ENCODE measurements around the gene NSG2. TPM values are rescaled to one million over a fixed set of nuclear protein-coding genes. Genes with fewer than 3 reads are reported as not detected.

Gene NSG2
- total RNA-seq, 1 donor from 2014 or later = not detected

DNA sequence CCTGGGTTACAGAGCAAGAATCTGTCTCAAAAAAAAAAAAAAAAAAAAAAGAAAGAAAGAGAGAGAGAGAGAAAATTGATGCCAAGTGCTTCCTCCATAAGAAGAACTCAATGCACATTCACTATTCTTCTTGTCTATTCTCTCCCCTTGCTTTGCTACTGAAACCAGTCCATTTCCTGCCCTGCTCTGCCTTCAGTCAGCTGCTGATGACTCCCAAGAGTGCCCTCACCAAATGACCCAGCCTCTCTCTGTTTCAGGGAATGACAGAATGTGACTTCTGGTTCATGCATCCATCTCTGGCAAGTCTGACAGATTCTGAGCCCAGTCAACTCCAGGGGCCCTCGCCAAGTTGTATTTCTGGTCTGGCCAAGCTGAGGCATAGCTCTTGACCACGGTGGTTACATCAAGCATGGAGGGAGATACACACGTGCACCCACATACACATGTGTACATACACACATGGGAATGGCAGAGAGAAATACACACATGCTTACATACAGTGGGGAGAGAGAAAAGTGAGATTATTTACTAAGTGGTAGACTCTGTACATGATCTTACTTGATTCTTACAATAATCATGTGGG is 106.2 kb downstream of the NSG2 start:
- peaks cover 0 to 3% of the 10 kb centered on the region in 2 donors for H3K9me3 ChIP-seq
- no peak overlapping the region for H3K4me3 ChIP-seq
- TF ChIP-seq, protein P1, sequence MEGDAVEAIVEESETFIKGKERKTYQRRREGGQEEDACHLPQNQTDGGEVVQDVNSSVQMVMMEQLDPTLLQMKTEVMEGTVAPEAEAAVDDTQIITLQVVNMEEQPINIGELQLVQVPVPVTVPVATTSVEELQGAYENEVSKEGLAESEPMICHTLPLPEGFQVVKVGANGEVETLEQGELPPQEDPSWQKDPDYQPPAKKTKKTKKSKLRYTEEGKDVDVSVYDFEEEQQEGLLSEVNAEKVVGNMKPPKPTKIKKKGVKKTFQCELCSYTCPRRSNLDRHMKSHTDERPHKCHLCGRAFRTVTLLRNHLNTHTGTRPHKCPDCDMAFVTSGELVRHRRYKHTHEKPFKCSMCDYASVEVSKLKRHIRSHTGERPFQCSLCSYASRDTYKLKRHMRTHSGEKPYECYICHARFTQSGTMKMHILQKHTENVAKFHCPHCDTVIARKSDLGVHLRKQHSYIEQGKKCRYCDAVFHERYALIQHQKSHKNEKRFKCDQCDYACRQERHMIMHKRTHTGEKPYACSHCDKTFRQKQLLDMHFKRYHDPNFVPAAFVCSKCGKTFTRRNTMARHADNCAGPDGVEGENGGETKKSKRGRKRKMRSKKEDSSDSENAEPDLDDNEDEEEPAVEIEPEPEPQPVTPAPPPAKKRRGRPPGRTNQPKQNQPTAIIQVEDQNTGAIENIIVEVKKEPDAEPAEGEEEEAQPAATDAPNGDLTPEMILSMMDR (IDR thresholded peaks at IDR 0.05) = no peak
- no peaks in the 10 kb centered on the region for H3K27me3 ChIP-seq
- no peaks in the 10 kb centered on the region for H3K36me3 ChIP-seq
- DNase-seq (ENCODE audit: low spot score in 2 of 2) = peak in 1 of 2 donors; percentile 49
- intact Hi-C loops (cut with DNase I) = no loop called here
- H3K4me1 ChIP-seq = no peaks in the 10 kb centered on the region
- H3K27ac ChIP-seq = no peak overlapping the region

DNA sequence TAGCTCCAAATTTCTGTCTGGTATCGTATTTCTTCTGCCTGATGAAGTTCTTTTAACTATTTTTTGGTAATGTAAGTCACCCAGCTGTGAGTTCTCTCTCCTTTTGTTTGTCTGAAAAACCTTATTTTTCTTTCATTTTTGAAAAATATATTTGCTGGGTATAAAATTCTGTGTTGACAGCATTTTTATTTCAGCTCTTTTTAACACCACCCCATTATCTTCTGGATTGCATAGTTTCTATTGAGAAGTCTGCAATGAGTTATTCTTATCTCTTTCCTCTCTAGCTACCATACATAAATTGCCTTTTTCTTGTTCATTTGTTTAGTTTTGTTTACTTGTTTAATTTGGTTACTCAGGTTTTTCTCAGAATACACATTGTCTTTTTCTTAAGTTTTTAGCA is 109.1 kb downstream of the NSG2 start:
- Histone ChIP-seq H3K27me3 (no peaks in the 10 kb centered on the region), H3K4me3 (no peak overlapping the region), H3K27ac (no peak overlapping the region), H3K9me3 (peaks cover 0 to 3% of the 10 kb centered on the region in 2 donors), H3K36me3 (no peaks in the 10 kb centered on the region), H3K4me1 (no peaks in the 10 kb centered on the region)
- no peak for DNase-seq (ENCODE audit: low spot score in 2 of 2)
- intact Hi-C loops (cut with DNase I) = no loop called here
- TF ChIP-seq, protein P1 (IDR thresholded peaks at IDR 0.05) = no peak

DNA sequence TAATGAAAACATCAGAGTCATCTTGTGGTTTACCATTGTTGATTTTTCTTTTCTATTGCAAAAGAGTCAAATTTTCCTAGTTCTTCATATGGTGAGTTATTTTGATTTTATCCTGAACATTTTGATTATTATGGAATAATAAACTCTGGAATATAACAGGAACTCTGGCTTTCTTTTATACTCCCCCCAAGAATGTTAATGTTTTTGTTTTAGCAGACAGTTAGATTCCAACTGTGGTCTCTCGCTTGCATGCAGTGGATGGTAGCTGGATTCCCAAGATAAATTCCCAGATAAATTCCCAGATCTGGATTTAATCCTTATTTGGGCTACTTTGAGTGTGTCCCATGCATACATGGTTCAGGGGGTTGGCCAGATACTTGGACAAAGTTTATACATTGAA is 109.8 kb downstream of the NSG2 start:
- Histone ChIP-seq H3K4me1 (no peaks in the 10 kb centered on the region), H3K27me3 (no peaks in the 10 kb centered on the region), H3K27ac (no peak overlapping the region), H3K9me3 (peaks cover 0 to 3% of the 10 kb centered on the region in 2 donors), H3K4me3 (no peak overlapping the region), H3K36me3 (no peaks in the 10 kb centered on the region)
- TF ChIP-seq, protein P1 (IDR thresholded peaks at IDR 0.05) = no peak
- no peak for DNase-seq (ENCODE audit: low spot score in 2 of 2)
- intact Hi-C loops (cut with DNase I) = no loop called here

DNA sequence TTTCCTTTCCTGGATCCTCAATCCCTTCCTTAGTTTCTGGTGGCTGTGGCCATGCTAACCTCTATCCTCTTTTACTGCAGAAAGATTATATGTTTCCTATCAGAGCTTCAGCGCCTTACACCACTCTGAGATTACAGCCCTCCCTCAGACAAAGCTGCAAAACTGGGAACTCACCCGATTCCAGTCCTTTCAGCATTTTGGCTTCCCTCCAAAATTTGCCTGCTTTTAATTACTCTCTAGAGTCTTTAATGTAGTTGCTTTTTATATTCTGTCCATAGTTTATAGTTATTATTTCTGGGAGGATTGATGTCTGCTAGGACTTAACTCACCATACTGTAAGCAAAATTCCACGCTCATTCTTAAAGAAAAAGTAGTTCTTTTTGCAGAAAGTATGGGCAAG is 110.2 kb downstream of the NSG2 start:
- Histone ChIP-seq H3K27ac (no peak overlapping the region), H3K4me1 (no peaks in the 10 kb centered on the region), H3K36me3 (no peaks in the 10 kb centered on the region), H3K4me3 (no peak overlapping the region), H3K27me3 (no peaks in the 10 kb centered on the region), H3K9me3 (peaks cover 0 to 3% of the 10 kb centered on the region in 2 donors)
- TF ChIP-seq, protein P1 (IDR thresholded peaks at IDR 0.05) = no peak
- peak in 1 of 2 donors; percentile 4 for DNase-seq (ENCODE audit: low spot score in 2 of 2)
- intact Hi-C loops (cut with DNase I) = no loop called here

DNA sequence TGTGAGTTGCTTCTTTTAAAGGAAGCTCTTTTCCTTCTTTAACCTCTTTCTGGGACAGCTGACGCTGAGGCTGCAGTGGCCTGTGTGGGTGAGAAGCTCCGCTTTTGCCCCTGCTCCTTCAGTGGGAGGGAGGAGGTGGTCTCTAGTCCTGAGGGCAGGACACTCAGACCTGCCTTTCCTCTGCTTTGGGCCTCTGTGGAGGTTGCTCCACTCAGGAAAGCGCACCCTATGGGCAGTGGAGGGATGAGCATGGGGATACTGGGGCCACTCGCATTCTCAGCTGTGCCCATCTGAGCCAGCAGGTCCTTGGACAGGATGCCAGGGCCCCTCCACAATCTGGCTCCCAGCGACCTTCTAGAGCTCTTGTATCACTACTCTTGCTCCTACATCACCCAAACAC is 111.5 kb downstream of the NSG2 start:
- Histone ChIP-seq H3K27me3 (no peaks in the 10 kb centered on the region), H3K4me3 (no peak overlapping the region), H3K36me3 (no peaks in the 10 kb centered on the region), H3K9me3 (peaks cover 0 to 3% of the 10 kb centered on the region in 2 donors), H3K27ac (no peak overlapping the region), H3K4me1 (no peaks in the 10 kb centered on the region)
- intact Hi-C loops (cut with DNase I) = no loop called here
- DNase-seq (ENCODE audit: low spot score in 2 of 2) = peak in 1 of 2 donors; percentile 44
- TF ChIP-seq, protein P1 (IDR thresholded peaks at IDR 0.05) = no peak

Other genes starting within 250 kb of the NSG2 start
- 37.4 TPM for gene CPEB4, start 157.4 kb upstream of the NSG2 start, total RNA-seq
- gene C5orf47, start 56.5 kb upstream of the NSG2 start, total RNA-seq = not detected